ENCODE measurements around the gene NRCAM.
"Not testable (repeated sequence)": the region's sequence is repeated elsewhere in the genome, so short reads cannot be mapped to it uniquely, and the experiment has no call there.

NRCAM gene

DNA sequence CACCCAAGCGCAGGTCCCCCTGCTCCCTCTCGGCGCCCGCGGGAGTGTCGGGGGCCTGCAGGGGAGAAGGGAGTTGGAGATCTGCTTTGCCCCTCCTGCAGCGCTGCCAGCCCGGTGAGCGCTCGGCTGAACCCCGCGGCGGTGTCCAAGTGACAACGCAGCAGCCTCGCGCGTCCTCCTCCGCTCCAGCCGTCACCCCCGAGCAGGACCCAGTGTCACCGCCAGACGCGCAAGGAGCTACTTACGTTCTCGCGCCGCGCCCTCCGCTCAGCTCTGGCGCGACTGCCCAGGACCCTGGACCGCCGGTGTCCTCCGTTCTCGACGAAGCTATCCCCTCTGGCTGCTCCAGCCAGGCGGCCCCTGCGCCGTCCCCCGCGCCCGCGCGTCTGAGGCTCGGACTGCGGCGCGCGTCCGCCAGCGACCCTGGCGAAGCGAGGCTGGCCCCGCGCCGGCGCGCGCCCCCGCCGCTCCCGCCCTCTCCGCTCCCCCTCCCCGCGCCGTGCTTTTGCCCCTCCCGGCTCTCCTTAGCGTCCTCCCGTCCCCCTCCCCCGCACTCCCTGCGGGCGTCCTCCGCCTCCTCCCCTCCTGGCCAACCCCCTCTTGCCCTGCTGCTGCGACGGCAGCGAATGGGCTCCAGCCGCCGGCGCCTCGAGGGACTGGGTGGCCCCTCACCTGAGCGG, at the start of gene NRCAM:
Gene NRCAM (minus strand): TSS at position 439 of the 680 bp plus-strand sequence. CDS start 216,372 bp downstream, outside the sequence.
- DNase-seq: no peak

DNA sequence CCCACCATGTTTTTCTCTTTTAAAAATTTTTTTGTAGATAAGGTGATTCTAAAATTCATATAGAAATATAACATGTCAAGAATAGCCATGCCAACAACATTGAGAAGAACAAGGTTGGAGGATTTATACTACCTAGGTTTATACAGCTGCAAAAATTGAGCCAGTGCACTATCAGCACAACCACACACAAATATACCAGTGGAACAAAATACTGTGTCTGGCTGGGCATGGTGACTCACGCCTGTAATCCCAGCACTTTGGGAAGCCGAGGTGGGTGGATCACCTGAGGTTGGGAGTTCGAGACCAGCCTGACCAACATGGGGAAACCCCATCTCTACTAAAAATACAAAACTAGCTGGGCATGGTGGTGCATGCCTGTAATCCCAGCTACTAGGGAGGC, 48.3 kb upstream of the NRCAM start:
- DNase-seq: not testable (repeated sequence)

DNA sequence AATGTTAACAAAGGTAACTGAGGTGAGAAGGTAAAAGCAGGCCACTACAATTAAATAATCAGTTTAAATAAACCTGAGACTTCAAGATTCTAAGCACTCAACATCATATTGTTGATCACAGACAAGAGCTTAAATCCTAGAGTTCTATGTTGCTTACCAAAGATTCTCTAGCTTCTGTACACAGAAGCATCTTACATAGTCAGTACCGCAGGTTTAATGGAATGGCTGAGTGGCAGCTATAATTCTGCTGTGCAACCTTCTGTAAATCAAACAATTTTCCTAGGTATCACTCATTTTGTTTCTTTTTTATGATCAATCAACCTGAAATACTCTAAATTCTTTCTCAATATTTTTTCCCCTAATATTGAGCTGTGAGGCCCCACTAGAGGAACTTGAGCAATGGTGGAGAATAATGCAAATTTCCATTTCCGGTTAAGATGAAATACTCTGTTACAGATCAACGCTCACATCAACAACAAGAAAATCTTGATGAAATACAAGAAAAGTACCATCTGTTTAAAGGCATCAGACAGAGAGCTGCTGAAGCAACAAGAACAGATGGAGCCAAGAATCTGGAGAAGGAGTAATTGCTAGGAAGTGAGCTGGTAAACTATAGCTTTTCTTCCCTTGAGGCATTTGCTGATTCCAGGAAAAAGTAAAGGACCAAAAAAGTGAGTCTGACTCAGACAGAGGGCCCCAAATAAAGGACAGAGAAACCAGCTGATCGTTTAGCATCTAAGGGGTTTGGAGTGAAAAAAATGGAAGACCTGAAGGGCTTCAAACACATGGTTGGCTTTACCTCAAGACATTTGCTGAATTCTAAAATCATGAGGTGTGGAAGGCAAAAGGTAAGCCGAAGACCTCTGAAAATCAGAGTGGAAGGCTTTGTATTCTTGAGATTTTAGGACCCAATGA, 47.1 kb upstream of the NRCAM start:
- DNase-seq: no peak

DNA sequence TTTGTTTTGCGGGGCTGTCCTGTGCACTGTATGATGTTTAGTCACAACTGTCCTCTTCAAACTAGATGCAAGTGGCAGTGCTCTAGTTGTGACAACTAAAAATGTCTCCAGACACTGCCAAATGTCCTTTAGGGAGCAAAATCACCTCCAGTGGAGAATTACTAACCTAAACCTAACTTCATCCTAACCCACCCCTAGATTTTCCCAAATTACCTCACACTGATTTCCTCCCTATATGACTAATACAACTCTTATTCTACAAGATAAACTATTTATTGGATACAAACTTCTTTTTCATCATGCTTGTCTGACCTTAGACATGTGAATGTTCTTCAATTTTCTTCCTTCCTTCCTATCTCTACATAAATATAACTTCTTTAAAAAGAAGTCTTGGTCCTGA, 43.3 kb upstream of the NRCAM start:
- no peak for DNase-seq

DNA sequence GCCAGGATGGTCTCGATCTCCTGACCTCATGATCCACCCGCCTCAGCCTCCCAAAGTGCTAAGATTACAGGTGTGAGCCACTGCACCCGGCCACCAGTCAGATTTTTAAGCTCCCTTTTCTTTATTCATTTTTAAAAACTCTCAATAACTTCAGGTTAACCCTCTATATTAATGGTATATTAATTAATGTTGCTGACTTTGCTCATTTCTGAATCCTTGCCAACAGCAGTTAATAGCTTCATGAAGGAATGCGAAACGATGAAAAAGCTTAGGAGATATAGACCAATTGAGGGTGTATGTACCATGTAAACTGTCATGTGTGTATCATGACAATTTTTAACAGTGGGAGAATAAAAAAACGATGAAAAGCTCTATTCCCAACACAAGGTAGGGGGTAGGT, 42.2 kb upstream of the NRCAM start:
- DNase-seq: no peak

DNA sequence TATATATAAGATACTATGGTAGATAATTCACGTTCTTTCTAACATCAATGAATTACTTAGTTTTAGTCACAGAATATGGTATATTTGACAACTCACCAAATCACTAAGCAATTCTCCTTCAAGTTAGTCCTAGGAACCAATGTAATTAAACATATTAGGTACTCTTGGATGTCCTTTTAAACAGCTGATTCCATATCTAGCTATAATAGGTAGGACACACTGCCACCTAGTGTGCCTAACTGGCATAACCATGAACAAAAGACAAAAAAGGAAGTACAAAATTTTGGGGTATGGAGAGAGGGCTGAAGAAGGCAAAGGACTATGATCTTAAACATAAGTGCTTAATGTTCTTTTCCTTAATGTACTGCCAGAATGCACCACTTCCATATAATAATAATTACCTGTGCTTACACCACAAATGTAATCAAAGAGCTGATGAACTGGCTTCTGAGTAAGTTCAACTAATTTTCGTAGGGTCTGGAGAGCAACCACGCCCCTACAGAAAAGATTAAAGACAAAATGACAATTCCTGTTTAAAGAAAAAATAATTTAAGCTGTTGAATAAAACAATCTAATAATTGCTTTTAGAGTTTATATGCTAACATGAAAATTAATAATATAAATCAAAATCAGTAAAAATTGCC, 41.0 kb upstream of the NRCAM start:
- peak; percentile 23 for DNase-seq

DNA sequence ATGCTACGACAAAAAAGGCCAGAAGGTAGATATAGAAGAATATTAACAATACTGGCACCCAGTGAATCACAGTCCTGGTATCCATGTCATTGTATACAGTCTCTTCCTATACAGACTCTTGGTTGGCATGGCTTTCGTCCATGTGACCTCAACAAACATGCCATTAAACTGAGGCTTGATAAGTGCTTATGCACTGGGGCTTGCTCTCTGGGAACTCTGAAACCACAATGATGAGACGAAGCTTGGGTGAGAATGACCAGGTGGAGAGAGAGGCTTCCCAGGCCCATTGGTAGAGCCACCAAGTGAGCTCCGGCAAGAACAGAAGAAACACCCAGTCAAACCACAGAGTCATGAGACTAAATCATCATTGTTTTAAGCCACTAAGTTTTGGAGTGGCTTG, 36.5 kb upstream of the NRCAM start:
- no peak for DNase-seq

DNA sequence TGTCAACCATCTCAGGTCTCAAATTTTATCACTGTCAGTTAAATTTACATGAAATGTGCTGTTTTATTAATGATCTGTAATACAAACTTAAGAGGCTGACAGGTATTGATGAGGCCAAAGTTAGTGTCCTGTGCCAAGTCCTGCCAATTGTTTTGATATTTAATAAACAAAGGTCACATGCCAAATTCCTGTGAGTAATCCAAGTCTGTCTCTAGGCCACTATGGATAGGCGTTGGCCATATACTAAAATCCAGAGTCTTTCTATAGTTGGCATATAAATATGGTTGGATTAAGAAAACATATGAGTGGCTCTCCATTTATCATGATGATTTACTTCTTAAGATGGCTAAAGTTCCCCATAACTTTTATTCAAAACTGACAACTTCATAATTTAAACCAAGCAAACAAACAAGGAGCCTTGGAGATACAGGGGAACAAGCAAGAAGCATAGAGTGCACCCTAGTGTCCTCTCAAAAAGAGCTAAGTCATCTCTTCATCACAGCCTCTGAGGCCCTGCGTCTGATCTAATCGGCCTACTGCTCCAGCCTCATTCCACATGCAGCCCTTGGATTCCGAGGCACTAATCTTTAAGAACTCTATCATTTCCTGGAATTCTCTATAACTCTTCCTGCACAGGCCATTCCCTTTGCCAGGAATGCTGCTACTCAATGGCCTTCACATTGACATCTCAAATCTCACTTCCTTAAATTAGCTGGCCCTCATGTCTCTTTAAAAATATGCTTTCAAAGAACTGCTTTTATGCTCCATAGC, 32.7 kb upstream of the NRCAM start:
- DNase-seq: no peak

DNA sequence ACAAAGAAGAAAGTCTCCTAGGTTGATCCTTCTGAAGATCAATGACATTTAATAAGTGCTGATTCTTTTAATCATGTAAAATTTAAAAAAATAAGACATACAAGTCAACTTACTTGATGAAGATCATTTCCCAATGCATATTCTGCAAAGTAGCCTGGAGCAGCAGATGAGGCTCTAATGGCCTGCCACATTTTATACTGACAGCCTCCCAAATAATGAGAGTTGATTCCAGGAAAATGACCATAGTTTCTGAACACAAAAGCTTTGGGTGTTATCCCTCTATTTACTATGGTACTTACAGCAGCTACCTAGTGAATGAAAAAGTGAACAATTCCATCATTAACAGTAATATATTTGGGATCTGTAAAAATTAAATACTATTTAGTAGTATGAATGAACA, 31.4 kb upstream of the NRCAM start:
- DNase-seq: no peak

DNA sequence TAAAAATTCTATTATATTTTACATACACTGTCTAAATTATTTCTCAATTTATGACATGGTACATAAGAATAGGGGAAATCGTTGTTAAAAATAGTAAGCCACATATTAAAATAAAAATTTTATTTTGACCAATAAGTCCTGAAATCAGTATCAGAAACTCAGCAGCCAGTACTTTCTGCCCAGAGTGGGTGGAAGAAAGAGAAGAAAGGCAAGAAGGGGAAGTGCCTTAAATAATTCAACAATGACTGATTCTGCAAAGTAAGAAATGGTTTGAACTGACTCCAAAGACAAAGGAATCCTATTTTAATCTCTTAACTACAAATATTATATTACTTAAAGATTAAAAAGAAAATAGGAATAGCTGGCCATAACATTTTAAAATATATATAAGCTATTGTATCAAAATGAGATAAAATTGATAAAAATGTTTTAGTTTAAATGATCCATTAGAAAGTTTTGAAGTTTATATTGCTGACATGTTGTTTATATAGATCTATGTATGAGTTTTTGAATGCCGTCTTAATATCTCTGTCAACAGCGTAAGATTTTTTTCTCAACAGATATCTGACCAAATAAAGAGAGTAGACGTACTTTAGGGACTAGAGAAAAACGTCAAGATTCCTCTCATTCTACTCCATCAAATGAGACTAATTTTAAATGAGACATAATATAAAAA, 30.2 kb upstream of the NRCAM start:
- DNase-seq: no peak

DNA sequence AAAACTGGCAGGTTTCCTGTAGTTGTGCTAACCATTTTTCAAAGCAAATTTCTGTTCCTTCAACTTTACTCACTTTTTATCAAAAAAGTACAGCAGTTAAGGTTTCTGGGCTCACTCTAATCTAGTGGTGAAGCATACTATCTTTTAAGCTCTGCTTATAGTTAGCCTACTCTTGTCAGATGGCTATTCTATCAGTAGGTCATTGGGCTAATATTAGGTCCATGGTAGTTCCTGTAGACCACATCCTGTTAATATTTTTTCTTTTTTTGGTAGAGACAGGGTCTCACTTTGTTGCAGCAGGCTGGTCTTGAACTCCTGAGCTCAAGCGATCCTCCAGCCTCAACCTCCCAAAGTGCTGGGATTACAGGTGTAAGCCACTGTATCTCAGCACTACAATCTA, 27.9 kb upstream of the NRCAM start:
- DNase-seq: no peak

DNA sequence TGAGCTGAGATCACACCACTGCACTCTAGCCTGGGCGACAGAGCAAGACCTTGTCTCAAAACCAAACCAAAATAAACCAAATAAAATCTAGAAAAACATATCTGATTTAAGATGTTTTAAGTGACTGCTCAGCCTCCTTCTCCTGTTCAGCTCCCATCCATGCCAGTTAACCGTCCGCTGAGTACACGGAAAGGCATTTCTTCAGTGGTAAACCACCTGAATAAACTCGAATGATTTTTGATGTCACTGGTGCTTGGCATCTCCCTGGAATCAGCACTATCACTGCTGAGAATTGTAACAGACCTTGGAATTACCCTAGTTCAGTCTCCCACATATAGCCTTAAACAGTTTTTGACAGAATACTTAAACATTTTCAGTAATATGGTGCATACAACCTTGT, 24.1 kb upstream of the NRCAM start:
- DNase-seq: no peak

DNA sequence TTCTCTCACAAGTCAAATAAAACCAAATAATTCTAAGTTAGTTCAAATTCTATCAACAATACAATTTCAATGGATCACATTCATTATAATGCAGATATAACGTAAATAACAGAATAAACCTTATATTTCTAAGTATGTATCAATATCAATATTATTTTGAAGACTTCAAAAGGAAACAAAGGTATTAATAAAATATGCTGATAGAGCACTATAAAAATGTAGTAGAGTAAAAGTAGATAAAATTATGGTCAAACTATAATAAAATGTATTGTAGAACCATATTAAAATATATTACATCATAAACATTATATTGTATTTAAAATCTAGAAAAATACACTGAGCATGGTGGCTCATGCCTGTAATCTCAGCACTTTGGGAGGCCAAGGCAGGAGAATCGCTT, 23.5 kb upstream of the NRCAM start:
- no peak for DNase-seq

DNA sequence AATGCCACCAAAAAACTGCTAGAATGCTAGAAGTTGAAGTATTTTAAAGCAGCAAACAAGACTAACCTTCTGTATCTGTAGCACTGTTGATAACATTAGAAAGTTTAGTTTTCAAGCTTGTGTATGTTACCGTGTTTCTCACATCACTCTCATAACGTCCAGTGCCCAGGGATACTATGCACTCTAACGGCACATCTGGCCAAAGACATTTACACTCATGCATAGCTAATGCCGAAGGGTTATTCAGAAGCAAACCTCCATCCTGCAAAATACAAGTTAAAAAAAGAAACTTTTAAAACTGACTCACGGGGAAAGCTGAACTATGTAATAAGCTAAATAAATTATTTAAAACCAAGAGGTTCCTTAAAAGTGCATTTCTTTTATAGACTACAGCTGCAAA, 22.9 kb upstream of the NRCAM start:
- DNase-seq: no peak

DNA sequence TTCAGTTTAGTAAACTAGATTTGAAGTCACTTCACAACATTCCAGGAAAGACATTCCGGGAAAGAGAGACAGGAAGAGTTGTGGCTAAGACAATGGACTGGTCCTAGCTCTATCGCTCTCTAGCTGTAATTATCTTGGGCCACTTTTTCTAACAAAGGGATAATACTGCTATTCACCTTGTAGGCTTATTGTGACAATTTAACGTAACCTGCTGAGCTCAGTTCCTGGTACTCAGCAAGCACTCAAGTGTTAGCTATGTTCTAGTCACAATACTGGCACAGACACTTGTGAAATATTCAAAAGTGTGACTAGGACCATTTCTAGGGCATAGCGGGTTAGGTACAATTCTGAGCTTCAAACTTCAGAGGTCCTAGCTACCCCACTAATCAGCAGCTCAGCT, 12.0 kb upstream of the NRCAM start:
- no peak for DNase-seq

DNA sequence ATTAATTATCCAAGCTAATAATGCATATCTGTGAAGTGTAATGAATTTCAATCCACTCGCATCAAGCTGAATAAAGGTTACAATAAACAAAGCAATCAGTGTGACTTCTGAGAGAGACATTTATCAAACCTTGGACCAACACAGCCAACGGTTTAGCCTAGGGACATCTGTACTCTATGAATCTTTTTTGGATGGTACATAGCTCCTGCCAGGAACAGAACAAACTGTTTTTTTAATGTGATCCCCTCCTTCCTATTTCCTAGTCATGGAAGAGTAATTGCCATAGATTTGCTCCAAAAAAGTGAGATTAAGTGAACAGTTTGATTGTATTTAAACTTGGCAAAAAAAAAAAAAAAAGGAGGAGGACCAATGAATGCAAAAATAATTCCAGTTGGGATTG, 11.2 kb upstream of the NRCAM start:
- DNase-seq: no peak

DNA sequence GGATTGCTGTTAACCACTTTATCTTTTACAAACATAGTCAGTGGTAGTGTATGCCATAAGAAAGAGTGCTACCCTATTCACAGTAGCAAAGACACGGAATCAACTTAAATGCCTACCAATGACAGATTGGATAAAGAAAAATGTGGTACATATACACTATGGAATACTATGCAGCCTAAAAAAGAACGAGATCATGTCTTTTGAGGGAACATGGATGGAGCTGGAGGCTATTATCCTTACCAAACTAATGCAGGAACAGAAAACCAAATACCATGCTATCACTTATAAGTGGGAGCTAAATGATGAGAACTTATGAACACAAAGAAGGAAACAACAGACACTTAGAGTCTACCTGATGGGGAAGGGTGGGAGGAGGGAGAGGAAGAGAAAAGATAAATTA, 10.1 kb upstream of the NRCAM start:
- not testable (repeated sequence) for DNase-seq

DNA sequence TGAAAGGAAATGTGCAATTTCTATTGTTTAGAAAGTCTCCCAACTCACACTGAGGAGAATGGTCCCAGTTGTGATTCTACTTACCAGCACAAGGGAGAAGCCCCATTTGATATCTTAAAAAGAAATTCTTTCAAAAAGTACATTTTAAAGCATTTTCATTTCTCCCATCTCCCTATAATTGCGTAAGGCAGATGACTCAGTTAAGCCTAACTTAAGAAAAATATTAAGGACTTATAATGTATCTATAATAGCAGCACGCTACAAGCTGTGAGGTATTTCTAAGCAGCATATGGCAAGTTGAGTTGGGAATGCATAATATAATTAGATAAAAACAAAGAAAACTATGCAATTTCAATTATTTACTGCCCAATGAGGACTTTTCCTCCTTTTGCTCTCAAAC, 8.5 kb upstream of the NRCAM start:
- no peak for DNase-seq

DNA sequence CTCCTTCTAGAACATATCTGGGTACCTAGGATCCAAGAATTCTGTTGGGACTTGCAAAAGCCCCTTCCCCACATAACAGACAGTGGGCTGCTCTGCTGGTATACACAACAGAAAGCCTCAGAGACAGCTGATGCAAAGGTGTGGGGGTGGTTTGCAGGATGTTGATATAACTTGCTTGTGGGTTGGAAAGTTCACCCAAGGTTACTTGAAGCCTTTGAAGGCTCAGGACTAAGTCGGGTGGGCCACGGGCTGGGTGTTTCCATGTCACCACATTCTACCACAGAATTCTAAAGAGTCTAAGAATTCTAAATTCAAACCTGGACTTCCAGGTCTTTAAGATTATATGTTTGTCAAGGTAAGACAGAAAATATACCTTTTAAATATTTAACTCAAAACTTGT, 7.4 kb upstream of the NRCAM start:
- DNase-seq: no peak

DNA sequence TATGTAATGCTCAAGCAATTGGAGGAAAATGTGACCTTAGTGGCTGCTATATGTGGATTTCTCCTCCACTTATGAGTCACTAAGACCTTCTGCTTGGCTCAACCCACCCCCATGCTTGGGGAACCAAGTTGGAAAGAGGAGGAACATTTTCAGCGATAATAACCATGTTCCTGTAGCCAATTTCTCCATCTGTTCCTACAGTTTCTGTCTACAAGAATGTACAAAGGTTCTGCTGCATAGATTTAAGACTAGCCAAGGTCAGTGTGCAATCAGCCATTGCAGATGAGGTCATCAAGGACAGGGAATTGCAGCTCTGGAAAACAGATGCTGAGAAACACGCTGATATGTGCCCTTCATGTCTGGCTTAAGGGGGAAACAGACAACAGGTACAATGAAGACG, 5.6 kb upstream of the NRCAM start:
- DNase-seq: no peak

DNA sequence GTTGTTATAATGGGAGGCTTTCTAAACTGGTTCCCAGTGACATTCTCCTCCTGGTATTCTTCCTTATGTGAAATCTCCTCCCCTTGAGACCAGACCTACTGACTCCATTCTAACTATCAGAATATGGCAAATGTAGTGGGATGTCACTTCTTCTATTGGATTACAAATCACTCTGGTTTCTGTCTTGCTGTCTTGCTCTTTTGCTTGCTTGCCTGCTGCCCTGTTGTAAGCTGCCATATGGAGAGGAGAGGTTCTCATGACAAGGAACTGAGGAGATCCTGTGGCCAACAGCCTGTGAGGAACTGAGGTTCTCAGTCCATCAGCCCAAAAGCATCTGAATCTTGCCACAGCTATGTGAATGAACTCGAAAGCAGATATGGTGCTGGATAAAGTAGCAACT, 4.7 kb upstream of the NRCAM start:
- DNase-seq: no peak

DNA sequence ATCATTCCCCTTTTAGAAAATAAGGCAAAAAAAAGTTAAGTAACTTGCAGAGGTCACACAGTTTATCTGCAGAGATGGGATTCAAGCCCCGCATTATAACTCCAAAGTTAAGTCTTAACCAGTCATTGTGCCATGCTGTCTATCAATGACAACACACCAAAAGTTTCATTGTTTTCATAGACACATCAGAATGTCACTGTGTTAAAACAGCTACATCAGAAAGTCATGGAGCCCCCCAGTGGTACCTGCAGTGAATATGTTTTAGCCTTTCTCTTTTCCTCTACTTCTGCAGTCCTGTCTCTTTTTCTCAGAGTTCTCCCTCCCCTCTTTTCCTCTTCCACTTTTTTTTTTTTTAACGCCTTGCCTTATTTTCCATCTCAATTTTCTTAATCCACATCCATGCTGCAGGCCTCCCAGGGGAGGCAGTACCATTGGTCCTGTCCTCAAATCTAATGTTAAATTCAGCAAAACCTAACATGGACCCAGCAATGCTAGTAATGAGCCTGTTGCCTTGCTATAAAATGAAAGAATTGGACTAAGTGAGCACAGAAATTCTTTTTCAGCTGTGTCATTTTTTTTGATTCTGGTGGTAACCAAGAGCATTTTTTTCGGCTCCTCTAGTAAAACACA, 3.8 kb upstream of the NRCAM start:
- peak; percentile 29 for DNase-seq

Measured in amniotic stem cell (primary cell).